GM12878 (cell line): ENCODE measurements around the gene FGF10. TPM values are rescaled to one million over a fixed set of nuclear protein-coding genes. Genes with fewer than 3 reads are reported as not detected.

Experiments used
- ATAC-seq: fragments of 200-7000 bp; cut with Tn5 transposase; 3 replicates; pipeline ENCODE4 v1.9.1; 2020; ENCODE audit warnings: mild to moderate bottlenecking, moderate library complexity
- BruUV-seq: library from RNA; stranded (reverse); fragments of 400-500 nt; replicated peaks from 2 replicates; lab custom pipeline; 2021; lab: Mats Ljungman, UMichigan
- CTCF ChIA-PET: fragments of 300-600 bp; sonication (Branson Sonifier 250); formaldehyde crosslinking; extraction: SDS; loops from one replicate; lab custom pipeline; 2021; ENCODE audit warnings: inconsistent platforms; lab: Yijun Ruan, JAX
- POLR2A ChIA-PET: fragments of 350-600 bp; formaldehyde crosslinking; extraction: SDS; loops from one replicate; lab custom pipeline; 2021; ENCODE audit warnings: inconsistent platforms; lab: Charles Lee
- RAD21 ChIA-PET: fragments of 300-600 bp; sonication (Branson Sonifier 250); formaldehyde crosslinking; loops from one replicate; lab custom pipeline; 2023; ENCODE audit warnings: antibody characterized with exemption; ENCODE audit not compliant: unreplicated experiment; lab: Charles Lee
- SMC1A ChIA-PET: fragments of 300-600 bp; sonication (Branson Sonifier 250); formaldehyde crosslinking; loops from one replicate; lab custom pipeline; 2023; ENCODE audit not compliant: unreplicated experiment, uncharacterized antibody; lab: Charles Lee
- DNase-seq: peaks from one replicate; pipeline ENCODE4 v3.0.0-alpha.2; 2011; ENCODE audit warnings: low read depth, low spot score
- FAIRE-seq: peaks from 3 replicates; lab custom pipeline; 2011; peaks lifted over from hg19 to GRCh38; lab: Jason Lieb, UNC
- H2AFZ ChIP-seq: 2 replicates; pipeline ENCODE4 v1.6.0; 2011; ENCODE audit warnings: low read depth, low read length, control low read depth; ENCODE audit not compliant: control insufficient read depth
- H3K27ac ChIP-seq: 2 replicates; pipeline ENCODE4 v1.5.1; 2011; ENCODE audit warnings: control low read depth; ENCODE audit not compliant: control insufficient read depth, insufficient read depth
- H3K27me3 ChIP-seq, 2 experiments: replicated peaks in 1 of 2; 2 replicates each; pipeline versions ENCODE4 v1.6.0 to v1.6.1; 2011; ENCODE audit warnings: low read length in 1 of 2; ENCODE audit not compliant: control insufficient read depth in 2 of 2, insufficient read depth in 2 of 2
- H3K36me3 ChIP-seq, 2 experiments: 2 replicates each; pipeline ENCODE4 v1.5.1; 2011; ENCODE audit warnings: low read length in 1 of 2; ENCODE audit not compliant: control insufficient read depth in 2 of 2, insufficient read depth in 2 of 2
- H3K4me1 ChIP-seq: 2 replicates; pipeline ENCODE4 v1.6.1; 2011; ENCODE audit warnings: mild to moderate bottlenecking, low read length, moderate library complexity, mixed read lengths; ENCODE audit not compliant: control insufficient read depth, insufficient read depth
- H3K4me2 ChIP-seq: 2 replicates; pipeline ENCODE4 v1.6.0; 2011; ENCODE audit warnings: control low read depth; ENCODE audit not compliant: control insufficient read depth, insufficient read depth
- H3K4me3 ChIP-seq: fragments of 200-600 bp; sonication (generic); 2 replicates; pipeline ENCODE4 v1.5.1; 2016
- H3K79me2 ChIP-seq: 2 replicates; pipeline ENCODE4 v1.6.0; 2011; ENCODE audit warnings: low read length; ENCODE audit not compliant: control insufficient read depth, insufficient read depth
- H3K9ac ChIP-seq: 2 replicates; pipeline ENCODE4 v1.8.0; 2011; ENCODE audit warnings: low read length, control low read depth, mixed read lengths; ENCODE audit not compliant: control insufficient read depth, insufficient read depth
- H3K9me3 ChIP-seq: replicated peaks from 3 replicates; pipeline ENCODE4 v1.5.1; 2011; ENCODE audit warnings: mild to moderate bottlenecking, low read length; ENCODE audit not compliant: control insufficient read depth, insufficient read depth
- H4K20me1 ChIP-seq: 2 replicates; pipeline ENCODE4 v1.6.0; 2011; ENCODE audit not compliant: control insufficient read depth, insufficient read depth
- BMI1 ChIP-seq: fragments of 450-650 bp; IDR thresholded peaks from 2 replicates; pipeline ENCODE4 v1.6.1; 2016; ENCODE audit warnings: mild to moderate bottlenecking, moderate library complexity, borderline replicate concordance
- FOXK2 ChIP-seq: fragments of 450-650 bp; IDR thresholded peaks from 2 replicates; pipeline ENCODE4 v1.6.1; 2017; ENCODE audit warnings: mild to moderate bottlenecking, moderate library complexity
- SMAD5 ChIP-seq: IDR thresholded peaks from 2 replicates; pipeline ENCODE4 v1.6.1; 2016; ENCODE audit warnings: antibody characterized with exemption, low read depth
- WGBS: methylation state at CpG from one replicate; pipeline ENCODE4 v1.1.6; 2016; ENCODE audit warnings: low lambda C conversion rate; ENCODE audit not compliant: insufficient replicate concordance, insufficient coverage; ENCODE audit errors: missing lambda C conversion rate; 5-methylcytosine and 5-hydroxymethylcytosine counted together
- in situ Hi-C: fragments of 300-500 bp; cut with MboI; formaldehyde crosslinking; loops from 9 replicates; pipeline ENCODE4 v1.14.3; 2018; ENCODE audit warnings: mixed read lengths
- intact Hi-C: fragments of 100-400 bp; cut with micrococcal nuclease; formaldehyde crosslinking; loops from one replicate; pipeline ENCODE4 v1.14.2; 2022; ENCODE audit not compliant: unreplicated experiment
- polyA plus RNA-seq, 11 experiments: library from polyadenylated mRNA; depleted of rRNA in 4 of 11; unstranded in 6 of 11; stranded (reverse) in 5 of 11; fragments of >200 nt; fragmentation: Nextera tagmentation in 4 of 11; fragmentation: Illumina TruSeq in 1 of 11; extraction: Ambion mirVana in 4 of 11; extraction: Trizol in 1 of 11; gene quantifications; 1 replicate in 1 of 11; 2 replicates in 10 of 11; pipeline versions ENCODE4 v1.2.1 to v1.2.3, GENCODE V29; 2011 to 2016; ENCODE audit warnings: inconsistent platforms in 2 of 11, missing spikeins in 2 of 11, low read depth in 1 of 11
- total RNA-seq, 4 experiments: library from RNA; depleted of rRNA in 3 of 4; stranded (reverse); fragments of >200 nt in 3 of 4; fragmentation: Illumina TruSeq in 1 of 4; extraction: Trizol in 1 of 4; gene quantifications; 2 replicates each; pipeline versions ENCODE4 v1.2.1 to v1.2.3, GENCODE V29; 2013 to 2021

The FGF10 gene
- total and polyA plus RNA-seq, 10 of the 15 experiments (the other 5 are each of a cell fraction or from before 2014, with no cell fraction given): not detected

DNA sequence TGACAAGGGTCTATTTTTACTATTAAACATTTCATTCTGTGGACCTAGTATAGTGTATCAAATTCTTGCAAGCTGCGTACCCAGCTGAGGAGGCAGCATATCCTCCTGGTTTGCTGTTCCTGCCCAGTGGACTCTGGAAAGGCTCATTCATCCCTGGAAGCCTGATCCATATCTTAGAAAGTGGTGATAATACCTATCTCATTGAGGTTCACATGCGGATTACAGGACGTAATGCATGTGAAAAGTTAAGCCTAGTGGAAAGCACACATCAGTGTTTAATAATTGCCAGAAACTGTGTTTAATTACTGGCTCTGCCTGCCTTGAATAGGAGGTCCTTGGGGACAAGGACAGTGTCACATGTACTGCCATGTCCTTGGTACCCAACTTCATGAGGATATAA is 132.0 kb downstream of the FGF10 start:
- no peak for DNase-seq
- ChIA-PET POLR2A (no interaction called here), RAD21 (no interaction called here), CTCF (no interaction called here), SMC1A (no interaction called here)
- Histone ChIP-seq H3K27ac (no peak overlapping the region), H3K27me3 (no peaks in the 10 kb centered on the region), H2AFZ (no peak overlapping the region), H3K4me1 (no peaks in the 10 kb centered on the region), H4K20me1 (no peaks in the 10 kb centered on the region), H3K79me2 (no peaks in the 10 kb centered on the region), H3K4me3 (no peak overlapping the region), H3K9me3 (no peaks in the 10 kb centered on the region), H3K9ac (no peak overlapping the region), H3K4me2 (no peak overlapping the region), H3K36me3 (no peaks in the 10 kb centered on the region)
- BruUV-seq: no TSS peak
- intact Hi-C loops: no loop called here
- TF ChIP-seq BMI1 (no peak), SMAD5 (no peak), FOXK2 (no peak)
- no peak for ATAC-seq
- in situ Hi-C loops: no loop called here
- no peak for FAIRE-seq
- 33% methylated on average over 3 of the region's 3 CpGs for WGBS
